ENCODE data around the gene EEFSEC. TPM values are rescaled to one million over a fixed set of nuclear protein-coding genes. Genes with fewer than 3 reads are reported as not detected.

The EEFSEC gene
- total RNA-seq, 1 donor from 2014 or later, result 2.6 TPM

DNA sequence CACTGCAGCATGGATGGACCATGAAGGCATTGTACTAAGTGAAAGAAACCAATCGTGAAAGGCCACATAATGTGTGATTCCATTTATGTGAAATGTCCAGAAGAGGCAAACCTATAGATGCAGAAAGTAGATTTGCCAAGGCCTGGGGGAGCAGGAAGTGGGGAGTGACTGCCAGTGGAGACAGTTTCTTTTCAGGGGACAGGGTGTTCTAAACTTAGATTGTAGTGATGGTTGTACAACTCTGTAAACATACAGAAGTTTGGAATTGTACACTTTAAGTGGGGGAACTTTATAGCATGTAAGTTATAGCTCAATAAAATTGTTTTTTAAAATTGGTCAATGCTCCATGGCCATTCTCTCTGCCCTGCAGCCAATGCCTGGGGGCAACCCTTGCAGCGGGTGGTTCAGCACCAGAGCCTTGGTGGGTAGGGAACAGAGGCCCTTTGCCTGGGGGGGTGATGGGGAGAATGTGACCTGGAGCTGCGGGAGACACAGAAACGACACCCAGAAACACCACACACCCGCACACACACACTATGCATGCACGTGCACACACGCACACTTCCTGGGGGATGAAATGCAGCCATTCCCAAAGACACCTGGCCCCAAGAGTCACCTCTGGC is 270.4 kb downstream of the EEFSEC start:
- H3K4me3 ChIP-seq (ENCODE audit: low read length in 3 of 3), result no peak overlapping the region
- H3K27ac ChIP-seq (ENCODE audit: low read depth, low read length), result no peak overlapping the region
- no peak overlapping the region for H3K9ac ChIP-seq (ENCODE audit: low read depth in 1 of 3, low read length in 3 of 3)
- no peaks in the 10 kb centered on the region for H3K9me3 ChIP-seq (ENCODE audit: control insufficient read depth in 3 of 3, low read length in 3 of 3)
- H3K4me1 ChIP-seq (ENCODE audit: control insufficient read depth in 3 of 3, insufficient read depth in 3 of 3, low read length in 3 of 3), result peaks cover 6 to 11% (median 8%) of the 10 kb centered on the region in 3 donors
- no peaks in the 10 kb centered on the region for H3K36me3 ChIP-seq (ENCODE audit: control insufficient read depth in 3 of 3, insufficient read depth in 3 of 3, low read length in 3 of 3)
- H3K27me3 ChIP-seq (ENCODE audit: control insufficient read depth in 3 of 3, insufficient read depth in 3 of 3, low read length in 3 of 3), result peaks cover 3 to 8% (median 7%) of the 10 kb centered on the region in 3 donors

DNA sequence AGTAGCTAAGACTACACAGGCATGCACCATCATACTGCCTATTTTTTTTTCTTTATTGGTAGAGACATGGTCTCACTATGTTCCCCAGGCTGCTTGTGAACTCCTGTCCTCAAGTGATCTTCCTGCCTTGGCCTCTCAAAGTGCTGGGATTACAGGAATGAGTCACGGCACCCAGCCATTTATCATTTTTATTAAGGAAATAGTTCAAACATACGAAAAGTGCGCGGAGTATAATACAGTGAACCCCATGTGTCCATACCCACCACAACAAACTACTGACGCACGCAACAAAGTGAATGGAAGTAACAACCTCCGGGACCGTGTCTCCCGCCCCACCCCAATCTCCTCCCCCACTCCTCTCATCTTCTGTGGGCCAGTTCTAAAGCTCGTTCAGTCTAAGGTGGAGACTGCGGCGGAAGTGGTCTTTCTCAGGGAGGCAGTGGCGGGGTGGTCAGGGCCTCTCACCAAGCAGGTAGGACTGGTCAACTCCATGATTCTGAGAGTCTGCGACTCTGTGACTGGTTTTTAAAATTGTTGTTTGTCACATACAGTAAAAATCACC is 271.3 kb downstream of the EEFSEC start:
- Histone ChIP-seq H3K9ac (ENCODE audit: low read depth in 1 of 3, low read length in 3 of 3) (no peak overlapping the region), H3K4me1 (ENCODE audit: control insufficient read depth in 3 of 3, insufficient read depth in 3 of 3, low read length in 3 of 3) (peaks cover 6 to 11% (median 8%) of the 10 kb centered on the region in 3 donors), H3K4me3 (ENCODE audit: low read length in 3 of 3) (no peak overlapping the region), H3K9me3 (ENCODE audit: control insufficient read depth in 3 of 3, low read length in 3 of 3) (no peaks in the 10 kb centered on the region), H3K36me3 (ENCODE audit: control insufficient read depth in 3 of 3, insufficient read depth in 3 of 3, low read length in 3 of 3) (no peaks in the 10 kb centered on the region), H3K27me3 (ENCODE audit: control insufficient read depth in 3 of 3, insufficient read depth in 3 of 3, low read length in 3 of 3) (peaks cover 3 to 12% (median 7%) of the 10 kb centered on the region in 3 donors), H3K27ac (ENCODE audit: low read depth, low read length) (no peak overlapping the region)

DNA sequence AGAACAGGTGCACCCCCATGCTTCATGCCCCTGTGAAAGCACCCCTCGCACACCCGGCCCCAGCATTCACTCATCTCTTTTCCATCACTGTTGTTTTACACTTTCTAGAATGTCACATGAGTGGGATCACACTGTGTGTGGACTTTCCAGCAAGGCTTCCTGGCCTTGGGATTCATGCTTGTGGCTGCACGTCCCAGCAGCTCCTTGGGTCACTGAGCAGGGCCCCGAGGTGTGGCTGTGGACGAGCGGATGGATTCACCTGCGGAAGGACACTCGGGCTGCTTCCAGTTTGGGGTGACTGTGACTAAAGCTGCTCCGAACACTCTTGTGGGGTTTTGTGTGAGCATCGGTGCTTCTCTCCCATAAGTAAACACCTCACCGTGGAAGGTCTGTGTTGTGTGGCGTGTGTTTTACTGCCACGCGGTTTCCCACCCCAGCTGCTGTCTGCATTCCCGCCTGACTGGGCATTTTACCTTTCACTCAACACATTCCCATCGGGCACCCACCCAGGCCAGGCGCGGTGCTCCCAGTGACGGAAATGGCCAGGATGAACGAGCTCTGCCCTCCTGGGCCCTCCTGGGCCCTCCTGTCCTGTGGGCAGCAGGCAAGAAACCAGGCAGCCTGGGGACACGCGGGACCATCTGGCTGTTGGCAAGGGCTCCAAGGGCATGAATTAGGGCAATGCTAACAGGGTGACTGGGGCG is 272.0 kb downstream of the EEFSEC start:
- H3K27me3 ChIP-seq (ENCODE audit: control insufficient read depth in 3 of 3, insufficient read depth in 3 of 3, low read length in 3 of 3), result peaks cover 8 to 17% (median 10%) of the 10 kb centered on the region in 3 donors
- H3K36me3 ChIP-seq (ENCODE audit: control insufficient read depth in 3 of 3, insufficient read depth in 3 of 3, low read length in 3 of 3), result no peaks in the 10 kb centered on the region
- H3K27ac ChIP-seq (ENCODE audit: low read depth, low read length), result no peak overlapping the region
- H3K9me3 ChIP-seq (ENCODE audit: control insufficient read depth in 3 of 3, low read length in 3 of 3), result no peaks in the 10 kb centered on the region
- no peak overlapping the region for H3K4me3 ChIP-seq (ENCODE audit: low read length in 3 of 3)
- peaks cover 6 to 11% (median 8%) of the 10 kb centered on the region in 3 donors for H3K4me1 ChIP-seq (ENCODE audit: control insufficient read depth in 3 of 3, insufficient read depth in 3 of 3, low read length in 3 of 3)
- H3K9ac ChIP-seq (ENCODE audit: low read depth in 1 of 3, low read length in 3 of 3), result peak overlapping the region in 1 of 3 donors; percentile 60

DNA sequence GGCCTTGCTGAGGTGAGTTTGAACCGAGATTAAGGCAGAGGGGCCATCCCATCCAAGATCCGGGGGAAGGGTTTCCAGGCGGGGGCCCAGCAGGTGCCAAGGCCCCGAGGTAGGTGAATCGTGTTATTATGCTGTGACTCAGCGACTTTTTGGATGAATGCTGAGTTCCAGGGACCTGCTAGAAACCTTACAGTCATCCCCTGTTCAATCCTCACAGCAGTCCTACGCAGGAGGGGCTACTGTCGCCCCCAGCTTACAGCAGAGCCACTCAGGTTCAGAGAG is 272.5 kb downstream of the EEFSEC start:
- Histone ChIP-seq H3K4me3 (ENCODE audit: low read length in 3 of 3) (no peak overlapping the region), H3K27ac (ENCODE audit: low read depth, low read length) (no peak overlapping the region), H3K36me3 (ENCODE audit: control insufficient read depth in 3 of 3, insufficient read depth in 3 of 3, low read length in 3 of 3) (no peaks in the 10 kb centered on the region), H3K4me1 (ENCODE audit: control insufficient read depth in 3 of 3, insufficient read depth in 3 of 3, low read length in 3 of 3) (peaks cover 6 to 11% (median 8%) of the 10 kb centered on the region in 3 donors), H3K9ac (ENCODE audit: low read depth in 1 of 3, low read length in 3 of 3) (peak overlapping the region in 1 of 3 donors; percentile 60), H3K27me3 (ENCODE audit: control insufficient read depth in 3 of 3, insufficient read depth in 3 of 3, low read length in 3 of 3) (peaks cover 13 to 21% (median 15%) of the 10 kb centered on the region in 3 donors), H3K9me3 (ENCODE audit: control insufficient read depth in 3 of 3, low read length in 3 of 3) (no peaks in the 10 kb centered on the region)

DNA sequence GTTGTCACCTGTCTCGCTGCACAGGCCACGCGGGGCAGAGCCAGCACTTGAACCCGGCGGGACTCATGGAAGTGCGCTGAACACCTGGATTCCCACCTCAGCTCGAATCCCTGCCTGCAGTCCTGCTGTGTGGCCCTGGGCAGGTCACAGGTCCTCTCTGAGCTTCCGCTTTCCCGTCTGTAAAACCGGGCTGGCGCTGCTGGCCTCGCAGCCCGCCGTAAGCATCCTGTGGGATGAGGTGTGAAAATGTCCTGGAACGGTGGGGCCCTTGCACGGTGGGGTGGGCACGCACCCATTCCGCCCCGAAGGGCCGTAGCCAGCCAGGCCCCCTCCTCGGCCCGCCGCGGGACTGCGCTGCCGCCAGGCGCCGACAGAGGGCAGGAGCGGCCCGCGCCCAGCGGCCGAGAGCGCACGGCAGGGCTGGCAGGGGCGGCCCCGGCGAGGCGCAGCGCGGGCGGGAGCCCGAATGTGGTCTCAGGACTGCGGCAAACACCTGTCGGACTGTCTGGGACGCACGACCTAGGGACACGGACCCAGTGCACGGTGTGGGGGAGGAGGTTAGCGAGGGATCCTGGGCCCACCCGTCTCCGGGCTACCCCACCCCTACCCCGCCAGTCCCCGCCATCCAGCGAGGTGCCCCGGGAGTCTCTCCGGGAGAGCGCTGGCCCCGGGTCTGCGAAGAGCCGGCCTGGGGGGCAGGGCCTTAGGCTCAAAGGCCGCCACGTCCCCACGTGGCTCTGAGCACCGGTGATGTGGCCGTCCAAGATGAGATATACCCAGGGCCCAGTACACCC is 273.0 kb downstream of the EEFSEC start:
- Histone ChIP-seq H3K4me1 (ENCODE audit: control insufficient read depth in 3 of 3, insufficient read depth in 3 of 3, low read length in 3 of 3) (peaks cover 6 to 11% (median 8%) of the 10 kb centered on the region in 3 donors), H3K36me3 (ENCODE audit: control insufficient read depth in 3 of 3, insufficient read depth in 3 of 3, low read length in 3 of 3) (no peaks in the 10 kb centered on the region), H3K27ac (ENCODE audit: low read depth, low read length) (no peak overlapping the region), H3K4me3 (ENCODE audit: low read length in 3 of 3) (peak overlapping the region in 1 of 3 donors; percentile 49), H3K9me3 (ENCODE audit: control insufficient read depth in 3 of 3, low read length in 3 of 3) (no peaks in the 10 kb centered on the region), H3K27me3 (ENCODE audit: control insufficient read depth in 3 of 3, insufficient read depth in 3 of 3, low read length in 3 of 3) (peaks cover 14 to 26% (median 18%) of the 10 kb centered on the region in 3 donors), H3K9ac (ENCODE audit: low read depth in 1 of 3, low read length in 3 of 3) (peak overlapping the region in 1 of 3 donors; percentile 60)

DNA sequence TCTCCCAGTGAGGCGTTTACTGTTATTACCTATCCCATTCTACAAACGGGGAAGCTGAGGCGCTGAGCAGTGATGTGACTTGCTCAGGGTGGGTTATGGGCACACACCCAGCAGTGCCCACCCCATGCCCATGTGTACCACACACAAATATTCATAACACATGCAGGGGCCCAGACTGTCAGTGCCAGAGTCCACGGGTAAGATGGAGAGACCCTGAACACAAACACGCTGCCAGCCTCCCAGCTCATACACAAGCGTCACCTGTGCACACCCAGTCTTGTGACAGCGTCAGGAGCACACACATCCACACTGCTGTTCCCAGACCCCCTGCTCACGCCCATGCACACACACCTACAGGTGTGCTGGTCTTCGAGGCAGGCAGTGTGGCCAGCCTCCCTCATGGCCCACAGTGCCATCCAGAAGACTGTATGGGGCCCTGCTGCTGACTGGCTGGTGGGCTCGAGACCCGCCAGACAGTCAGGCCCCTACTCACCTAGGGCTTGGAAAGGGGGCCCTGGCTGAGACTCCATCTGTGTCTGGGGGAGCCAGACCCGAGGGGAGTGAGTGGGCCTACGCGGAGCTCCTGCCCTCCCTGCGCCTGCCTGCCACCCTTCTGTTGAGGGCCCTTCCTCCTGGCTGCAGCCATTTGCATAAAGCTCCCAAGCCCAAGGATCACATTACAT is 274.0 kb downstream of the EEFSEC start:
- H3K9ac ChIP-seq (ENCODE audit: low read depth in 1 of 3, low read length in 3 of 3), result no peak overlapping the region
- no peak overlapping the region for H3K4me3 ChIP-seq (ENCODE audit: low read length in 3 of 3)
- H3K27ac ChIP-seq (ENCODE audit: low read depth, low read length), result no peak overlapping the region
- H3K36me3 ChIP-seq (ENCODE audit: control insufficient read depth in 3 of 3, insufficient read depth in 3 of 3, low read length in 3 of 3), result no peaks in the 10 kb centered on the region
- H3K9me3 ChIP-seq (ENCODE audit: control insufficient read depth in 3 of 3, low read length in 3 of 3), result no peaks in the 10 kb centered on the region
- H3K4me1 ChIP-seq (ENCODE audit: control insufficient read depth in 3 of 3, insufficient read depth in 3 of 3, low read length in 3 of 3), result peaks cover 6 to 11% (median 9%) of the 10 kb centered on the region in 3 donors
- peaks cover 24 to 36% (median 27%) of the 10 kb centered on the region in 3 donors for H3K27me3 ChIP-seq (ENCODE audit: control insufficient read depth in 3 of 3, insufficient read depth in 3 of 3, low read length in 3 of 3)

DNA sequence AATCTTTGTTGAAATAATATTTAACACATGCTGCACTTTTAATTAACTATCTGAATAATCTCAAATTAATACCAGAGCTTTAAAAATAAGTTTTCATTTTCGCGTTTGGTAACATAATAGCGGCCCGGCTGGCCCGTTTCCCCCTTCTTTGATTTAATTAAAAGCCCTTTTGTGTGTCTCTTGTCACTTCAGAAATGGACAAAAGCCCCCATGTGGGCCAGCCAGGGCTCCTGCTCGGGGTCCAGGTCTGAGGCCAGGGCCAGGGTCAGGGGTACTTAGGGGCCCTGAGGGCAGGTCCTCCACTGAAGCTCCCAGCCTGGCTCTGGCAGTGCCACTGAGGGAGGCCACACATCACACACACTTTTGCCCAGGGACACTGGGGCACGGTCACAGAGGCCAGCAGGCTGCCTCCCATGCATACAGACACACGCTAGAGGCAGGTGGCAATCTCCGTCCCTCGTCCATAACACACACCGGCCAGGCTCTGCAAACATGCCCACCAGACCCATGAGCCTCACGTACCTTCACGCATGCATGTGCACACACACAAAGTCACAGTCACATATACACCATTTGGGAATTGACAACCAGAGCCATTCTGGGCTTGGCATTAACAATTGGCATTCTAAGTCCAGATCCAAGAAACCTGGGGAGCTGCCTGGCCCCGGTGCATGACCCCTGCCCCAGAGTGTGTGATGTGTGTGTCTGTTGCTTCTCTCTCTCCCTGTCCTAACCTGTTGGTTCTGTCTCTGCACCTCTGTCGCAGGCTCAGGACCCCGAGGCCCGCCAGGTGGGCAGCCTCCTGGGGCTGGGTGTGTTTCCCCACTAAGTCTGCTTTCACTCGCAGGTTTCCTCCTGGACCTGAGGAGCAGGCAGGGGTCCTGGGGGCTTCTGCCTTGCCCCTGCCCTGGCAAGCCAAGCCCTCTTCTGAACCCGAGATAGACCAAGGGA is 274.9 kb downstream of the EEFSEC start:
- Histone ChIP-seq H3K9me3 (ENCODE audit: control insufficient read depth in 3 of 3, low read length in 3 of 3) (no peaks in the 10 kb centered on the region), H3K9ac (ENCODE audit: low read depth in 1 of 3, low read length in 3 of 3) (no peak overlapping the region), H3K4me1 (ENCODE audit: control insufficient read depth in 3 of 3, insufficient read depth in 3 of 3, low read length in 3 of 3) (peaks cover 9 to 13% (median 11%) of the 10 kb centered on the region in 3 donors), H3K27me3 (ENCODE audit: control insufficient read depth in 3 of 3, insufficient read depth in 3 of 3, low read length in 3 of 3) (peaks cover 30 to 40% (median 32%) of the 10 kb centered on the region in 3 donors), H3K4me3 (ENCODE audit: low read length in 3 of 3) (no peak overlapping the region), H3K36me3 (ENCODE audit: control insufficient read depth in 3 of 3, insufficient read depth in 3 of 3, low read length in 3 of 3) (no peaks in the 10 kb centered on the region), H3K27ac (ENCODE audit: low read depth, low read length) (no peak overlapping the region)

DNA sequence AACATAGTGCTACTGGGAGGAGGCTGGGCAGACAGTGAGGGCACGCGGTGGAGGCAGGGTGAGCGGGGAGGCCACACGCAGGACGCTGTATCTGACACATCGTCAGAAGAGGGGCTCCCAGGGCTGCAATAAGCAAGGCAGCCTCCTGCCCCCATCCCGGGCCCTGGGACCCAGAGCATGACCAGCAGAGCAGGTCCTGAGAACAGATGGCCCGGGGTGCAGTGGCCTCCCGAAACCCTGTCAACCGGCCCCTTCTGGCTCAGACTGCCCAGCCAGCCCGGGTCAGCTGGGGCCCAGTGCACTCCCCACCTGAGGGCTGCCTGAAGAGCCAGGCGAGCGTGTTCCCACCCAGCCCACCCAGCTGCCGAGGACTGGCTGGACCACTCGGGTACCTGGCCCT is 276.0 kb downstream of the EEFSEC start:
- Histone ChIP-seq H3K27me3 (ENCODE audit: control insufficient read depth in 3 of 3, insufficient read depth in 3 of 3, low read length in 3 of 3) (peaks cover 40 to 48% (median 42%) of the 10 kb centered on the region in 3 donors), H3K4me1 (ENCODE audit: control insufficient read depth in 3 of 3, insufficient read depth in 3 of 3, low read length in 3 of 3) (peaks cover 9 to 15% (median 11%) of the 10 kb centered on the region in 3 donors), H3K9ac (ENCODE audit: low read depth in 1 of 3, low read length in 3 of 3) (no peak overlapping the region), H3K9me3 (ENCODE audit: control insufficient read depth in 3 of 3, low read length in 3 of 3) (no peaks in the 10 kb centered on the region), H3K4me3 (ENCODE audit: low read length in 3 of 3) (no peak overlapping the region), H3K27ac (ENCODE audit: low read depth, low read length) (no peak overlapping the region), H3K36me3 (ENCODE audit: control insufficient read depth in 3 of 3, insufficient read depth in 3 of 3, low read length in 3 of 3) (no peaks in the 10 kb centered on the region)

DNA sequence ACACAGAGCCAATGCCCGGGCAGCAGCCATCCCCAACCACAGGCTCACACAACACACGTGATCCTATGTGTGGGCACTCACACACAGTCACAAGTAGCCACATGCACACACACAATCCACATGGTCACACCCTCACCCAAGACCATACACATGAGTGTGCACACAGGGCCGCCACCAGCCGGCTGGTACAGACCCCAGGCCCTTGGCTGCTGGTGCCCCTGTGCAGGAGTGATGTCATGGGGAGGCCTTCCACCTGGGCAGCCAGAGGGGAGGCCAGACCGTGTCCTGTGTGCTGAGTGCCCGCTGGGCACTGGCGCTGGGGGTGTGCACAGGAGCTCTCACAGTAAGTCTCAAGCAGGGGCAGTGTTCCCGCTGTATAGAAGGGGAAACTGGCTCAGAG is 276.5 kb downstream of the EEFSEC start:
- H3K27ac ChIP-seq (ENCODE audit: low read depth, low read length), result no peak overlapping the region
- H3K9ac ChIP-seq (ENCODE audit: low read depth in 1 of 3, low read length in 3 of 3), result no peak overlapping the region
- no peak overlapping the region for H3K4me3 ChIP-seq (ENCODE audit: low read length in 3 of 3)
- no peaks in the 10 kb centered on the region for H3K9me3 ChIP-seq (ENCODE audit: control insufficient read depth in 3 of 3, low read length in 3 of 3)
- H3K36me3 ChIP-seq (ENCODE audit: control insufficient read depth in 3 of 3, insufficient read depth in 3 of 3, low read length in 3 of 3), result no peaks in the 10 kb centered on the region
- H3K27me3 ChIP-seq (ENCODE audit: control insufficient read depth in 3 of 3, insufficient read depth in 3 of 3, low read length in 3 of 3), result peaks cover 40 to 50% (median 42%) of the 10 kb centered on the region in 3 donors
- H3K4me1 ChIP-seq (ENCODE audit: control insufficient read depth in 3 of 3, insufficient read depth in 3 of 3, low read length in 3 of 3), result peaks cover 9 to 15% (median 11%) of the 10 kb centered on the region in 3 donors

All from skeletal muscle tissue (tissue), 4 donors.